Spleen (tissue), 7 donors: Measurements from ENCODE around the gene MBNL1.

ENCODE experiments used
- POLR2AphosphoS5 ChIP-seq, 3 donors: sonication (generic); formaldehyde crosslinking; IDR thresholded peaks; one replicate each; pipeline ENCODE4 v1.5.1; 2017; ENCODE audit warnings: antibody characterized with exemption in 3 of 3
- TF ChIP-seq, protein P1 (sequence below), 11 experiments: fragments of 200-600 bp in 7 of 11; fragments of 450-650 bp in 4 of 11; sonication (generic) in 4 of 11; IDR thresholded peaks in 8 of 11; conservative IDR thresholded peaks in 3 of 11; 1 replicate in 7 of 11; 2 replicates in 4 of 11; pipeline versions ENCODE4 v1.4.0 to v1.8.0; 2016 to 2021; ENCODE audit warnings: antibody characterized with exemption in 11 of 11, inconsistent platforms in 4 of 11, mild to moderate bottlenecking in 1 of 11
- donor health status: DM: no; HTN: no; CAD: no; lungs with moderate emphysema.
- donor health status: DM: no; HTN: no; CAD: no.
- donor health status: DM: no; HTN: no; CAD: no.

DNA sequence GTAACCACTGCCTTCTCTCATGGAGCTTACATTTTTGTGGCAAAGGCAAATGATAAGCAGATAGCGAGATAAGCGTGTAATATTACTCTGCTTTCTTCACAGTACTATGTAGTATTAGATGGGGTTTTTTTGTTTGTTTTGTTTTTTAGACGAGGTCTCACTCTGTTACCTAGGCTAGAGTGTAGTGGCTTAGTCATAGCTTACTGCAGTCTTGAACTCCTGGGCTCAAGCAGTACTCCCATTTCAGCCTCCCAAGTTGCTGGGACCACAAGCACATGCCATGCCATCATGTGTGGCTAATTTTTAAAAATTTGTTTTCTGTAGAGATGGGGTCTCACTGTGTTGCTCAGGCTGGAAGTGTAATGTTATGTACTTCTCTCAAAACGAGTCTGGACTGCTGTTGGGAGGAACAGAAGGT lies 22.9 kb downstream of the MBNL1 start:
- TF ChIP-seq, protein P1, sequence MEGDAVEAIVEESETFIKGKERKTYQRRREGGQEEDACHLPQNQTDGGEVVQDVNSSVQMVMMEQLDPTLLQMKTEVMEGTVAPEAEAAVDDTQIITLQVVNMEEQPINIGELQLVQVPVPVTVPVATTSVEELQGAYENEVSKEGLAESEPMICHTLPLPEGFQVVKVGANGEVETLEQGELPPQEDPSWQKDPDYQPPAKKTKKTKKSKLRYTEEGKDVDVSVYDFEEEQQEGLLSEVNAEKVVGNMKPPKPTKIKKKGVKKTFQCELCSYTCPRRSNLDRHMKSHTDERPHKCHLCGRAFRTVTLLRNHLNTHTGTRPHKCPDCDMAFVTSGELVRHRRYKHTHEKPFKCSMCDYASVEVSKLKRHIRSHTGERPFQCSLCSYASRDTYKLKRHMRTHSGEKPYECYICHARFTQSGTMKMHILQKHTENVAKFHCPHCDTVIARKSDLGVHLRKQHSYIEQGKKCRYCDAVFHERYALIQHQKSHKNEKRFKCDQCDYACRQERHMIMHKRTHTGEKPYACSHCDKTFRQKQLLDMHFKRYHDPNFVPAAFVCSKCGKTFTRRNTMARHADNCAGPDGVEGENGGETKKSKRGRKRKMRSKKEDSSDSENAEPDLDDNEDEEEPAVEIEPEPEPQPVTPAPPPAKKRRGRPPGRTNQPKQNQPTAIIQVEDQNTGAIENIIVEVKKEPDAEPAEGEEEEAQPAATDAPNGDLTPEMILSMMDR (IDR thresholded peaks at IDR 0.05 in 8 of 11, conservative IDR thresholded peaks at IDR 0.05 in 3 of 11): no peak
- TF ChIP-seq POLR2AphosphoS5 (IDR thresholded peaks at IDR 0.05): no peak
